Neuronal stem cell (in vitro differentiated cells): ENCODE measurements around the gene TUBB2B.

ENCODE experiments used
- DNase-seq: peaks from one replicate; pipeline ENCODE4 v3.0.0-alpha.2; 2013; ENCODE audit warnings: low spot score
- H2AFZ ChIP-seq: one replicate; pipeline ENCODE4 v1.6.1; 2013; ENCODE audit warnings: mild to moderate bottlenecking, low read length, inconsistent platforms
- H2AK5ac ChIP-seq: 2 replicates; pipeline ENCODE4 v1.6.1; 2013; ENCODE audit warnings: low read depth, mild to moderate bottlenecking, inconsistent platforms, low read length, moderate library complexity, mixed read lengths
- H2BK120ac ChIP-seq: 2 replicates; pipeline ENCODE4 v1.6.1; 2013; ENCODE audit warnings: low read depth, mild to moderate bottlenecking, inconsistent platforms, low read length, moderate library complexity, mixed read lengths
- H2BK12ac ChIP-seq: one replicate; pipeline ENCODE4 v1.6.1; 2013; ENCODE audit warnings: low read length, inconsistent platforms
- H2BK15ac ChIP-seq: 2 replicates; pipeline ENCODE4 v1.6.1; 2013; ENCODE audit warnings: mild to moderate bottlenecking, low read length, inconsistent platforms, mixed read lengths
- H2BK5ac ChIP-seq: one replicate; pipeline ENCODE4 v1.6.1; 2013; ENCODE audit warnings: inconsistent platforms, mild to moderate bottlenecking, low read length, moderate library complexity
- H3K14ac ChIP-seq: one replicate; pipeline ENCODE4 v1.6.1; 2013; ENCODE audit warnings: low read length, inconsistent platforms
- H3K18ac ChIP-seq: 2 replicates; pipeline ENCODE4 v1.6.1; 2013; ENCODE audit warnings: low read length, inconsistent platforms
- H3K23ac ChIP-seq: 2 replicates; pipeline ENCODE4 v1.6.1; 2013; ENCODE audit warnings: low read depth, mild to moderate bottlenecking, mixed read lengths, low read length, inconsistent platforms; ENCODE audit not compliant: poor library complexity
- H3K27ac ChIP-seq: replicated peaks from 3 replicates; pipeline ENCODE4 v1.5.1; 2013; ENCODE audit warnings: low read length, inconsistent platforms
- H3K27me3 ChIP-seq, 3 experiments: 2 replicates each; pipeline ENCODE4 v1.6.1; 2013; ENCODE audit warnings: low read length in 3 of 3, mild to moderate bottlenecking in 2 of 3, inconsistent platforms in 1 of 3, low read depth in 1 of 3, mixed read lengths in 1 of 3, moderate library complexity in 1 of 3; ENCODE audit not compliant: control insufficient read depth in 3 of 3, insufficient read depth in 3 of 3
- H3K36me3 ChIP-seq, 2 donors: replicated peaks in 1 of 2; 2 replicates each; pipeline ENCODE4 v1.6.1; 2013; ENCODE audit warnings: low read length in 2 of 2; ENCODE audit not compliant: control insufficient read depth in 2 of 2, insufficient read depth in 2 of 2
- H3K4ac ChIP-seq: 2 replicates; pipeline ENCODE4 v1.6.1; 2013; ENCODE audit warnings: inconsistent platforms, mild to moderate bottlenecking, low read length, moderate library complexity
- H3K4me1 ChIP-seq, 2 donors: 1 replicate in 1 of 2; 2 replicates in 1 of 2; pipeline ENCODE4 v1.6.1; 2013; ENCODE audit warnings: low read length in 2 of 2, low read depth in 1 of 2; ENCODE audit not compliant: control insufficient read depth in 2 of 2, insufficient read depth in 1 of 2
- H3K4me2 ChIP-seq: one replicate; pipeline ENCODE4 v1.6.1; 2013; ENCODE audit warnings: mild to moderate bottlenecking, low read length, inconsistent platforms; ENCODE audit not compliant: insufficient read depth, poor library complexity, severe bottlenecking
- H3K4me3 ChIP-seq, 2 donors: 2 replicates each; pipeline ENCODE4 v1.5.1; 2013; ENCODE audit warnings: low read length in 2 of 2, mild to moderate bottlenecking in 2 of 2, inconsistent platforms in 1 of 2, moderate library complexity in 1 of 2
- H3K79me1 ChIP-seq: one replicate; pipeline ENCODE4 v1.6.1; 2013; ENCODE audit warnings: low read depth, mild to moderate bottlenecking, inconsistent platforms, low read length, moderate library complexity
- H3K9ac ChIP-seq: one replicate; pipeline ENCODE4 v1.6.1; 2013; ENCODE audit warnings: mild to moderate bottlenecking, low read depth, low read length, inconsistent platforms; ENCODE audit not compliant: poor library complexity
- H3K9me3 ChIP-seq, 2 donors: replicated peaks in 1 of 2; 2 replicates each; pipeline versions ENCODE3 to v1.6.1; 2013; ENCODE audit warnings: low read length in 2 of 2, mild to moderate bottlenecking in 2 of 2, inconsistent platforms in 1 of 2, low read depth in 1 of 2, mixed read lengths in 1 of 2, moderate library complexity in 1 of 2; ENCODE audit not compliant: control insufficient read depth in 2 of 2, insufficient read depth in 1 of 2
- H4K8ac ChIP-seq: one replicate; pipeline ENCODE4 v1.6.1; 2013; ENCODE audit warnings: low read depth, mild to moderate bottlenecking, inconsistent platforms, low read length, moderate library complexity
- H4K91ac ChIP-seq: one replicate; pipeline ENCODE4 v1.6.1; 2013; ENCODE audit warnings: low read length, low read depth, mild to moderate bottlenecking, inconsistent platforms; ENCODE audit not compliant: poor library complexity
- WGBS, 2 donors: extraction: QIAGEN DNeasy Blood & Tissue Kit; methylation state at CpG; one replicate each; pipeline ENCODE4 v1.1.7; 2013; ENCODE audit warnings: missing lambda C conversion rate in 2 of 2, mixed read lengths in 1 of 2; ENCODE audit not compliant: insufficient read length in 2 of 2, insufficient replicate concordance in 1 of 2; ENCODE audit errors: extremely low coverage in 2 of 2; 5-methylcytosine and 5-hydroxymethylcytosine counted together

TUBB2B gene

DNA sequence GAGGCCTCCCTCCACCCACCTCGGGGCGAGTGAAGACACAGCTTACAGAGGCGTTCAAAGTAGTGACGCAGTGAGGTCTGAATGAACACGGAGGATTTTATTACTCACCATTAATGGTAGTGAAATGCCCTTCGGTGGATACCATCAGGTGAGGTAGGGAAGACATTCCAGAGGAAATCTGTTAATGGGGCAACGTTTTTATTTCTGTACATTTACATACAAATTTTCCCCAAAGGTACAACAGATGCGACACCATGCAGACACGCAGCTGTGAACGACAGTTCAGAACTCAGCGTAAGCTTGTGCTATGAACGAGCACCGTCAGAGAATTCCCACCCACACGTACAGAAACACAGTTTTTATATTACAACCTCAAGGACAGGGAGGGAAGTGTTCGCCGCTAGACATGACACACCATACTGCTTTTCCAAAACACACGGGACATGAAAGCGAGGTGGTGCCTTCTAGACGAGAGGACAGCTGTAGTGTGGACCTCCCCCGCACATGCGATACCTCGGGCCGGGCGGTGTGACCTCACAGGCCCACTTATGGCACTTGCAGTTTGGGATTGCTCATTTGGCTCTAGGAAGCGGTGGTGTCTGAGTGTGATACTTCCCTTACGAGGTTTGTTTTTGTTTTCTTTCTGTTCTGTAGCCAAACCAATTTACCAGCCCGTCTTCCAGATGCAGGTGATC, 42.0 kb upstream of the TUBB2B start:
- peaks cover 9% of the 10 kb centered on the region for H3K79me1 ChIP-seq
- no peak overlapping the region for H3K27ac ChIP-seq
- peak overlapping the region; percentile 25 for H3K23ac ChIP-seq
- no peak overlapping the region for H3K4ac ChIP-seq
- no peaks in the 10 kb centered on the region for H3K4me1 ChIP-seq
- no peak overlapping the region for H2BK120ac ChIP-seq
- peaks cover 22 to 95% of the 10 kb centered on the region in 2 donors for H3K36me3 ChIP-seq
- H2BK12ac ChIP-seq = no peak overlapping the region
- no peak overlapping the region for H4K8ac ChIP-seq
- H3K4me3 ChIP-seq = no peak overlapping the region
- DNase-seq = no peak
- H4K91ac ChIP-seq = no peak overlapping the region
- H3K4me2 ChIP-seq = no peak overlapping the region
- H3K14ac ChIP-seq = no peak overlapping the region
- no peak overlapping the region for H2BK5ac ChIP-seq
- no peak overlapping the region for H3K9ac ChIP-seq
- no peak overlapping the region for H2BK15ac ChIP-seq
- H3K9me3 ChIP-seq = no peaks in the 10 kb centered on the region
- no CpG with 5 or more reads among the region's 27 CpGs for WGBS, 2 donors
- H2AFZ ChIP-seq = no peak overlapping the region
- no peak overlapping the region for H2AK5ac ChIP-seq
- H3K18ac ChIP-seq = no peak overlapping the region
- H3K27me3 ChIP-seq = no peaks in the 10 kb centered on the region

DNA sequence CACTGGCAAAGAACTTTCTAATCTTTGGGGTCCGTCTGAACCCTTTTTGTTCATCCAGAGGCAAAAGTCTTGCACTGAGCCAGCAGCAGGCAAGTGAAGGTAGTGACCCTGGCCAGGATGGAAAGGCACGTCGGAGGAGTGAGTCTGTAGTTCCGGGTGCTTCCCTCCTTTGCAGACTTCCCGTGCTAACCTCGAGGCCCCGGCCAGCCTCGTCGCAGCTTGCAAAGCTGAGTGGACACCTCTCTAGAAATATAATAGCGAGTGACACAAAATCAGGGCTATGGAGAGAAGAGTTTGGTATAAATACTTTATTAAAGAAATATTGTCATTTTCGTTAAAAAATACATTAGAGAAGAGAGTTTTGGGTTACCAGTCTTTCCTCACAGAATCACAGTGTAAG, 41.2 kb upstream of the TUBB2B start:
- Histone ChIP-seq H3K27ac (no peak overlapping the region), H3K4me2 (no peak overlapping the region), H3K9ac (no peak overlapping the region), H2BK5ac (no peak overlapping the region), H3K4me3 (no peak overlapping the region), H3K36me3 (peaks cover 28 to 95% of the 10 kb centered on the region in 2 donors), H3K27me3 (no peaks in the 10 kb centered on the region), H4K91ac (no peak overlapping the region), H2BK120ac (no peak overlapping the region), H2BK12ac (no peak overlapping the region), H3K9me3 (no peaks in the 10 kb centered on the region), H3K4me1 (no peaks in the 10 kb centered on the region), H2BK15ac (no peak overlapping the region), H3K79me1 (peaks cover 13% of the 10 kb centered on the region), H3K14ac (no peak overlapping the region), H2AK5ac (no peak overlapping the region), H4K8ac (no peak overlapping the region), H3K23ac (no peak overlapping the region), H3K4ac (no peak overlapping the region), H2AFZ (no peak overlapping the region), H3K18ac (no peak overlapping the region)
- DNase-seq = no peak
- WGBS, 2 donors = no CpG with 5 or more reads among the region's 11 CpGs

DNA sequence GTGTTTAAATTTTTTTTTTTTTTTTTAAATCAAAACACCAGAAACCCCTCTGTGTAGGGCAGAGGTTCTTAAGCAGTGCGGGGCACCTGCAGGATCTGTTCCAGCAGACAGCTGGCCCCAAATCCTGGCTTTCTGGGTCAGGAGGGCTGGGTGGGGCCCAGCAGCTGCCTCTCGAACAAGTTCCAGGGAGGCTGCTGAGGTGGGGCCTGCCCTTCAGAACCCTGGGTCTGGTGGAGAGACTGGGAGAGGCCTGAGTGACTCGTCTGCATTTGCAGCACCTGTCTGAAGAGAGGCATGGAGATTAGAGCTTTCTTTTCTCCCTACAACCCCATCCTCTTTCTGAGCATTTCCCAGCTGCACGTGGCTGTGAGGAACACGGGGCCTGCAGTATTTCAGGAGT, 39.7 kb upstream of the TUBB2B start:
- no peak overlapping the region for H3K14ac ChIP-seq
- H2BK15ac ChIP-seq = no peak overlapping the region
- no peaks in the 10 kb centered on the region for H3K27me3 ChIP-seq
- peaks cover 27 to 93% of the 10 kb centered on the region in 2 donors for H3K36me3 ChIP-seq
- no peak overlapping the region for H3K4ac ChIP-seq
- no peak overlapping the region for H3K9ac ChIP-seq
- no peak overlapping the region for H2BK12ac ChIP-seq
- no peak overlapping the region for H2BK120ac ChIP-seq
- H3K79me1 ChIP-seq = peaks cover 13% of the 10 kb centered on the region
- H3K27ac ChIP-seq = no peak overlapping the region
- H3K4me3 ChIP-seq = no peak overlapping the region
- no peak overlapping the region for H2AK5ac ChIP-seq
- no peak overlapping the region for H4K8ac ChIP-seq
- no peak for DNase-seq
- no peak overlapping the region for H2AFZ ChIP-seq
- no peak overlapping the region for H2BK5ac ChIP-seq
- H3K18ac ChIP-seq = no peak overlapping the region
- H3K4me1 ChIP-seq = no peaks in the 10 kb centered on the region
- no peak overlapping the region for H4K91ac ChIP-seq
- H3K4me2 ChIP-seq = no peak overlapping the region
- no peaks in the 10 kb centered on the region for H3K9me3 ChIP-seq
- H3K23ac ChIP-seq = no peak overlapping the region
- no CpG with 5 or more reads among the region's 5 CpGs for WGBS, 2 donors

DNA sequence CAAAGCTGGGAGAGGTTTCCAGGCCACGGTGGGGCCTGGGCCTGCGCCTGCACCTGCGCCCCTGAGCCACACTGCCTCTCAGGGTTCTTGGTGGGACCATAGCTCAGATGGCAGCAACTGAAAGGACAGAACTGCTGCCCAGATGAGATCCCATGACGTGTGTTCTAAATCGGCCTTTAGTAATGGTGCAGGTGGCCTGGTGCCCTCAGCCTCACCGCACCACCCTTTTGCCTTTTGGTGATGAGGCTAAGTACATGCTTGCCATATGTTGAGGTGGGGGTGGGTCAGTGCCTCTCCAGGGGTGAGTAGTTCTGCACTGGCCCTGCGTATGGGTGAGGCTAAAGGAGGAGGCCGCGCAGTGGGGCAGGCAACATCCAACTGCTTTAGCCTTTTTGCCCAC, 38.7 kb upstream of the TUBB2B start:
- no peak overlapping the region for H2AFZ ChIP-seq
- H3K36me3 ChIP-seq = peaks cover 24 to 91% of the 10 kb centered on the region in 2 donors
- no peak overlapping the region for H3K14ac ChIP-seq
- no peaks in the 10 kb centered on the region for H3K9me3 ChIP-seq
- H2AK5ac ChIP-seq = no peak overlapping the region
- H2BK120ac ChIP-seq = no peak overlapping the region
- H3K27ac ChIP-seq = no peak overlapping the region
- H3K4me1 ChIP-seq = no peaks in the 10 kb centered on the region
- no peak overlapping the region for H3K4me3 ChIP-seq
- H3K9ac ChIP-seq = peak overlapping the region; percentile 13
- no CpG with 5 or more reads among the region's 9 CpGs for WGBS, 2 donors
- H3K4me2 ChIP-seq = no peak overlapping the region
- peak overlapping the region; percentile 50 for H3K23ac ChIP-seq
- no peak overlapping the region for H2BK15ac ChIP-seq
- no peak overlapping the region for H4K8ac ChIP-seq
- no peak overlapping the region for H2BK12ac ChIP-seq
- H3K4ac ChIP-seq = no peak overlapping the region
- H3K27me3 ChIP-seq = no peaks in the 10 kb centered on the region
- no peak for DNase-seq
- no peak overlapping the region for H2BK5ac ChIP-seq
- peaks cover 14% of the 10 kb centered on the region for H3K79me1 ChIP-seq
- no peak overlapping the region for H4K91ac ChIP-seq
- peak overlapping the region; percentile 13 for H3K18ac ChIP-seq
